H9 (cell line): ENCODE results near the gene PARD3. TPM values are rescaled to one million over a fixed set of nuclear protein-coding genes. Genes with fewer than 3 reads are reported as not detected.

Source experiments
- DNase-seq: peaks from one replicate; pipeline ENCODE4 v3.0.0-alpha.2; 2017
- H2AFZ ChIP-seq: one replicate; pipeline ENCODE4 v1.6.1; 2013; ENCODE audit warnings: mild to moderate bottlenecking, low read length, control low read depth, moderate library complexity
- H2AK5ac ChIP-seq: 2 replicates; pipeline ENCODE4 v1.6.1; 2013; ENCODE audit warnings: low read length, control low read depth, mixed read lengths; ENCODE audit not compliant: insufficient read length
- H2BK120ac ChIP-seq: one replicate; pipeline ENCODE4 v1.6.1; 2013; ENCODE audit warnings: low read depth, mild to moderate bottlenecking, low read length, control low read depth, inconsistent platforms; ENCODE audit not compliant: poor library complexity, severe bottlenecking
- H2BK12ac ChIP-seq: 2 replicates; pipeline ENCODE4 v1.6.1; 2013; ENCODE audit warnings: low read length, control low read depth, mixed read lengths, low read depth; ENCODE audit not compliant: insufficient read length
- H2BK15ac ChIP-seq: 2 replicates; pipeline ENCODE4 v1.6.1; 2013; ENCODE audit warnings: low read depth, low read length, control low read depth
- H2BK20ac ChIP-seq: one replicate; pipeline ENCODE4 v1.6.1; 2013; ENCODE audit warnings: low read depth, mild to moderate bottlenecking, low read length, control low read depth, inconsistent platforms; ENCODE audit not compliant: poor library complexity, severe bottlenecking
- H2BK5ac ChIP-seq: 2 replicates; pipeline ENCODE4 v1.6.1; 2013; ENCODE audit warnings: low read length, control low read depth, mixed read lengths; ENCODE audit not compliant: insufficient read length
- H3K14ac ChIP-seq: 2 replicates; pipeline ENCODE4 v1.6.1; 2013; ENCODE audit warnings: low read length, control low read depth; ENCODE audit not compliant: insufficient read depth
- H3K18ac ChIP-seq: 2 replicates; pipeline ENCODE4 v1.6.1; 2013; ENCODE audit warnings: low read depth, mild to moderate bottlenecking, mixed read lengths, low read length, control low read depth; ENCODE audit not compliant: insufficient read length
- H3K23ac ChIP-seq: 2 replicates; pipeline ENCODE4 v1.6.1; 2013; ENCODE audit warnings: low read length, control low read depth, mixed read lengths, low read depth; ENCODE audit not compliant: insufficient read length
- H3K23me2 ChIP-seq: 2 replicates; pipeline ENCODE4 v1.6.1; 2013; ENCODE audit warnings: low read depth, mild to moderate bottlenecking, mixed read lengths, low read length, control low read depth; ENCODE audit not compliant: insufficient read length, poor library complexity, severe bottlenecking
- H3K27ac ChIP-seq: 2 replicates; pipeline ENCODE4 v1.5.1; 2013; ENCODE audit warnings: low read length, control low read depth, mixed read lengths, low read depth; ENCODE audit not compliant: insufficient read length
- H3K27me3 ChIP-seq: 2 replicates; pipeline ENCODE4 v1.6.1; 2013; ENCODE audit warnings: low read length, control low read depth, inconsistent platforms; ENCODE audit not compliant: insufficient read depth
- H3K4ac ChIP-seq: 2 replicates; pipeline ENCODE4 v1.6.1; 2013; ENCODE audit warnings: low read depth, mild to moderate bottlenecking, control low read depth, inconsistent platforms, low read length, moderate library complexity
- H3K4me1 ChIP-seq: 2 replicates; pipeline ENCODE4 v1.6.1; 2013; ENCODE audit warnings: low read length, control low read depth, inconsistent platforms; ENCODE audit not compliant: insufficient read depth
- H3K4me2 ChIP-seq: 2 replicates; pipeline ENCODE4 v1.6.1; 2013; ENCODE audit warnings: low read length, control low read depth, mixed read lengths; ENCODE audit not compliant: insufficient read length, insufficient read depth
- H3K56ac ChIP-seq: 2 replicates; pipeline ENCODE4 v1.6.1; 2013; ENCODE audit warnings: low read depth, mild to moderate bottlenecking, mixed read lengths, low read length, control low read depth; ENCODE audit not compliant: insufficient read length
- H3K79me1 ChIP-seq: 2 replicates; pipeline ENCODE4 v1.6.1; 2013; ENCODE audit warnings: low read depth, mild to moderate bottlenecking, moderate library complexity, low read length, control low read depth, inconsistent platforms; ENCODE audit not compliant: insufficient read depth, poor library complexity, severe bottlenecking
- H3K79me2 ChIP-seq: 2 replicates; pipeline ENCODE4 v1.6.1; 2013; ENCODE audit warnings: low read length, control low read depth, inconsistent platforms; ENCODE audit not compliant: insufficient read depth
- H3K9ac ChIP-seq: 2 replicates; pipeline ENCODE4 v1.6.1; 2013; ENCODE audit warnings: low read length, control low read depth, mixed read lengths; ENCODE audit not compliant: insufficient read length; ENCODE audit errors: extremely low read depth
- H3K9me3 ChIP-seq: one replicate; pipeline ENCODE4 v1.6.1; 2013; ENCODE audit warnings: low read depth, low read length, inconsistent platforms; ENCODE audit not compliant: control insufficient read depth
- H3T11ph ChIP-seq: one replicate; pipeline ENCODE4 v1.6.1; 2013; ENCODE audit warnings: mild to moderate bottlenecking, low read length, control low read depth, inconsistent platforms
- H4K20me1 ChIP-seq: one replicate; pipeline ENCODE4 v1.6.1; 2013; ENCODE audit not compliant: control insufficient read depth, insufficient read length, insufficient read depth
- H4K5ac ChIP-seq: 2 replicates; pipeline ENCODE4 v1.6.1; 2013; ENCODE audit warnings: low read depth, mild to moderate bottlenecking, mixed read lengths, low read length, control low read depth; ENCODE audit not compliant: insufficient read length
- H4K8ac ChIP-seq: replicated peaks from 2 replicates; pipeline ENCODE4 v1.6.1; 2013; ENCODE audit warnings: low read length, control low read depth, mixed read lengths, low read depth; ENCODE audit not compliant: insufficient read length
- H4K91ac ChIP-seq: 2 replicates; pipeline ENCODE4 v1.6.1; 2013; ENCODE audit warnings: low read depth, mild to moderate bottlenecking, moderate library complexity, mixed read lengths, low read length, control low read depth; ENCODE audit not compliant: insufficient read length
- H3K27ac Mint-ChIP-seq, 3 experiments: 2 replicates in 2 of 3; 3 replicates in 1 of 3; pipeline ENCODE4 v1.8.0; 2020 to 2021; ENCODE audit warnings: mixed read lengths in 3 of 3, mild to moderate bottlenecking in 1 of 3, moderate library complexity in 1 of 3
- H3K27me3 Mint-ChIP-seq: 2 replicates; pipeline ENCODE4 v1.8.0; 2021; ENCODE audit warnings: low read depth, mild to moderate bottlenecking, moderate library complexity, mixed read lengths
- H3K36me3 Mint-ChIP-seq, 3 experiments: 2 replicates in 2 of 3; 3 replicates in 1 of 3; pipeline ENCODE4 v1.8.0; 2020 to 2021; ENCODE audit warnings: low read depth in 3 of 3, mixed read lengths in 3 of 3; ENCODE audit not compliant: insufficient read depth in 1 of 3
- H3K4me1 Mint-ChIP-seq, 2 experiments: 2 replicates each; pipeline ENCODE4 v1.8.0; 2020; ENCODE audit warnings: mixed read lengths in 2 of 2
- H3K4me3 Mint-ChIP-seq, 2 experiments: 2 replicates in 1 of 2; 3 replicates in 1 of 2; pipeline ENCODE4 v1.8.0; 2020 to 2021; ENCODE audit warnings: mild to moderate bottlenecking in 2 of 2, mixed read lengths in 2 of 2, moderate library complexity in 1 of 2
- H3K9me3 Mint-ChIP-seq, 2 experiments: 2 replicates in 1 of 2; 3 replicates in 1 of 2; pipeline ENCODE4 v1.8.0; 2020; ENCODE audit warnings: mild to moderate bottlenecking in 2 of 2, mixed read lengths in 2 of 2, moderate library complexity in 1 of 2
- CTCF ChIP-seq: fragments of 200-600 bp; sonication (generic); conservative IDR thresholded peaks from 3 replicates; pipeline ENCODE4 v1.8.0; 2021; ENCODE audit warnings: antibody characterized with exemption, mild to moderate bottlenecking
- WGBS: extraction: QIAGEN DNeasy Blood & Tissue Kit; methylation state at CpG from one replicate; pipeline ENCODE4 v1.1.7; 2013; ENCODE audit warnings: missing lambda C conversion rate, low lambda C conversion rate, mixed read lengths; ENCODE audit not compliant: insufficient read length; ENCODE audit errors: extremely low coverage; 5-methylcytosine and 5-hydroxymethylcytosine counted together
- total RNA-seq: library from RNA; stranded (reverse); gene quantifications from 2 replicates; pipeline ENCODE4 v1.2.1, GENCODE V29; 2021

The PARD3 gene
- total RNA-seq, 1 experiment from 2014 or later, result 44.7 TPM

- Histone ChIP-seq H3K18ac (no peak overlapping the region), H3K4me2 (no peak overlapping the region), H3K14ac (no peak overlapping the region), H3K27ac (no peak overlapping the region), H3K4me1 (no peaks in the 10 kb centered on the region), H3K23ac (no peak overlapping the region), H3K27me3 (no peaks in the 10 kb centered on the region), H3K23me2 (no peaks in the 10 kb centered on the region), H2BK5ac (no peak overlapping the region), H3K79me2 (no peaks in the 10 kb centered on the region), H3T11ph (no peak overlapping the region), H2AK5ac (no peak overlapping the region), H3K4ac (no peak overlapping the region), H3K9me3 (no peaks in the 10 kb centered on the region), H3K9ac (no peak overlapping the region), H4K20me1 (no peaks in the 10 kb centered on the region), H2BK12ac (no peak overlapping the region), H3K56ac (no peak overlapping the region), H4K8ac (no peak overlapping the region), H4K5ac (no peak overlapping the region), H2BK15ac (no peak overlapping the region), H2BK120ac (no peak overlapping the region), H2AFZ (no peak overlapping the region), H4K91ac (no peak overlapping the region), H2BK20ac (no peak overlapping the region), H3K79me1 (no peaks in the 10 kb centered on the region)
- WGBS, result no CpG with 5 or more reads among the region's 3 CpGs
- no peak overlapping the region for H3K4me3 Mint-ChIP-seq
- H3K27me3 Mint-ChIP-seq, result no peaks in the 10 kb centered on the region
- no peak overlapping the region for H3K27ac Mint-ChIP-seq
- H3K36me3 Mint-ChIP-seq, result no peaks in the 10 kb centered on the region
- no peaks in the 10 kb centered on the region for H3K9me3 Mint-ChIP-seq
- TF ChIP-seq CTCF, result no peak
- peaks cover 20 to 33% of the 10 kb centered on the region in 2 experiments for H3K4me1 Mint-ChIP-seq
- DNase-seq, result no peak
These were observed 47.8 kb upstream of the PARD3 start for GRCh38 chr10:34862892-34863291.
